ENCODE measurements around the gene VASP. TPM values are rescaled to one million over a fixed set of nuclear protein-coding genes. Genes with fewer than 3 reads are reported as not detected.

Gene VASP
- total RNA-seq, 1 experiment from 2014 or later, result 130 TPM

- peak; percentile 89 for DNase-seq
- Histone ChIP-seq H3K4me3 (ENCODE audit: insufficient read depth, low read depth, low read length) (peak within 1 kb of the TSS; percentile 54), H3K27me3 (ENCODE audit: control insufficient read depth, insufficient read depth, low read length) (peaks cover 28% of the 10 kb centered on the region), H3K36me3 (replicated peaks; ENCODE audit: control insufficient read depth, insufficient read depth, low read length) (no peaks in the 10 kb centered on the region; the same call in none of the 2 replicates)
Measured at GRCh38 chr19:45498411-45499195, 8.7 kb upstream of the VASP start, which contains the start of gene PPM1N. PPM1N (plus strand) TSS chr19:45498443; CDS start chr19:45498473, 30 bp downstream.

DNA sequence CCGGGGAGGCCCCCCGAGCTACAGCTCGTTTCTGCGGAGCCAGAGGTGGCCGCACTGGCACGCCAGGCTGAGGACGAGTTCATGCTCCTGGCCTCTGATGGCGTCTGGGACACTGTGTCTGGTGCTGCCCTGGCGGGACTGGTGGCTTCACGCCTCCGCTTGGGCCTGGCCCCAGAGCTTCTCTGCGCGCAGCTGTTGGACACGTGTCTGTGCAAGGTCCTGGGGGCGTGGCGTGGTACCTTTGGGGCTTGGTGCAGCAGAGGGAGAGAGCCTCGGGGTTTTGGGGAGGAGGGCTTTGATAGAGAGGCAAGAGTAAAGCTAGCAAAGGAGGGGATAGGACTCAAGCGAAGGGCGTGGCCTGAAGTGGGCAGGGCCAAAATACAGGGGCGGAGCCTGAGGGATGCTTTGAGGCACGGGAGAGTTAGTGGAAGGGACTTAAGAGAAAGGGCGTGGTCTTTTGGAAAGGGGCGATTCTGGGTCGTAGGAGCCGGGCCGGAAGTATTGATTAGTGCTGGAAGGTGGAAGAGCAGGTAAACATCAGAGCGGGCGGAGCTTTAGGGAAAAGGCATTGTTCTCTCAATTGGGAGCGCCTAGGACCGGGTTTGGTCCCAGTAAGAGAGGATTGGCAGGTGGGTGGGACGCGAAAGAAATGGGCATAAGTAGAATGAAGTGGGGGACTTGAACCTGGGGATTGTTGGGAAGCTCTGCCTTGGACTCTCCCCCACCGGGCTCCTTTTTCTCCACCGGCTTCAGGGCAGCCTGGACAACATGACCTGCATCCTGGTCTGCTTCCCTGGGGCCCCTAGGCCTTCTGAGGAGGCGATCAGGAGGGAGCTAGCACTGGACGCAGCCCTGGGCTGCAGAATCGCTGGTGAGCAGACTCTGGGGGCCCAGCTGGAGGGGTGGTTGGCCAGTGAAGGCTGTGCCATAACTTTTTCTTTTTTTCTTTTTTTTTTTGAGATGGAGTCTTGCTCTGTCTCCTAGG is 7.8 kb upstream of the VASP start:
- peak overlapping the region; percentile 54 for H3K4me3 ChIP-seq (ENCODE audit: insufficient read depth, low read depth, low read length)
- H3K36me3 ChIP-seq (replicated peaks; ENCODE audit: control insufficient read depth, insufficient read depth, low read length), result no peaks in the 10 kb centered on the region
- DNase-seq, result peak; percentile 91
- H3K27me3 ChIP-seq (ENCODE audit: control insufficient read depth, insufficient read depth, low read length), result peaks cover 28% of the 10 kb centered on the region

- Histone ChIP-seq H3K27me3 (ENCODE audit: control insufficient read depth, insufficient read depth, low read length) (peaks cover 24% of the 10 kb centered on the region), H3K4me3 (ENCODE audit: insufficient read depth, low read depth, low read length) (no peak overlapping the region), H3K36me3 (replicated peaks; ENCODE audit: control insufficient read depth, insufficient read depth, low read length) (no peaks in the 10 kb centered on the region)
- DNase-seq, result no peak
Measured at GRCh38 chr19:45500918-45501729, 6.2 kb upstream of the VASP start.

- Histone ChIP-seq H3K27me3 (ENCODE audit: control insufficient read depth, insufficient read depth, low read length) (peaks cover 23% of the 10 kb centered on the region), H3K4me3 (ENCODE audit: insufficient read depth, low read depth, low read length) (no peak overlapping the region), H3K36me3 (replicated peaks; ENCODE audit: control insufficient read depth, insufficient read depth, low read length) (no peaks in the 10 kb centered on the region)
- DNase-seq, result no peak
Measured at GRCh38 chr19:45501730-45502014, 5.6 kb upstream of the VASP start.

- no peak for DNase-seq
- H3K27me3 ChIP-seq (ENCODE audit: control insufficient read depth, insufficient read depth, low read length), result peaks cover 23% of the 10 kb centered on the region
- no peaks in the 10 kb centered on the region for H3K36me3 ChIP-seq (replicated peaks; ENCODE audit: control insufficient read depth, insufficient read depth, low read length)
- H3K4me3 ChIP-seq (ENCODE audit: insufficient read depth, low read depth, low read length), result no peak overlapping the region
Measured at GRCh38 chr19:45502111-45502510, 5.2 kb upstream of the VASP start.

GRCh38 chr19:45503909-45504308 is 3.4 kb upstream of the VASP start:
- Histone ChIP-seq H3K4me3 (ENCODE audit: insufficient read depth, low read depth, low read length) (no peak overlapping the region), H3K36me3 (replicated peaks; ENCODE audit: control insufficient read depth, insufficient read depth, low read length) (no peaks in the 10 kb centered on the region)
- no peak for DNase-seq

DNA sequence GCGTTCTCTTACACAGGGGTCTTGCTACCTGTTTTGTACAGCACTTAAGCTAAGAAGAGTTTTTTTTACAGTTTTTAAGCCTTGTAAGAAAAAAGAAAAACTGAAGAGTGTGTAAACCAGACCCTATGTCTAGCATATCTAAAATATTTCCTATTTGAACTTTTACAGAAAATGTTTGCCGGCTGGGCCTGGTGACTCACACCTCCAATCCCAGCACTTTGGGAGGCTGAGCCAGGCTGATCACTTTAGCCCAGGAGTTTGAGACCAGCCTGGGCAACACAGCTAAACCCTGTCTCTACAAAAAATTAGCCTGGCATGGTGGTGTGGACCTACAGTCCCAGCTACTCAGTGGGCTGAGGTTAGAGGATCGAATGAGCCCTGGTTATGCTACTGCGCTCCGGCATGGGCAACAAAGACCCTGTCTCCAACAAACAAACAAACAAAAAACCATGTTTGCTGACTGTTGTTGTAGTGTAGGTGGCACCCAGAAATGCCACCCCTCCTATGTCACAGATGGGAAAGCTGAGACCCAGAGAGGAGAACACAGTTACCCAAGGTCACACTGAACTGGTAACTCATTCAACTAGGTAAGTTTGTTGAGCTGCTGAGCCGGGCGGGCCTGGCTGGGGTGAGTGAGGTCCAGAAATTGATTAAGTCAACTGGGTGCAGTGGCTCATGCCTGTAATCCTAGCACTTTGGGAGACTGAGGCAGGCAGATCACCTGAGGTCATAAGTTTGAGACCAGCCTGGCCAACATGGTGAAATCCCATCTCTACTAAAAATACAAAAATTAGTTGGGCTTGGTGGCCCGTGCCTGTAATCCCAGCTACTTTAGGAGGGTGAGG is 1.9 kb upstream of the VASP start:
- Histone ChIP-seq H3K27me3 (ENCODE audit: control insufficient read depth, insufficient read depth, low read length) (no peaks in the 10 kb centered on the region; the same call in 1 of the 2 replicates), H3K36me3 (replicated peaks; ENCODE audit: control insufficient read depth, insufficient read depth, low read length) (no peaks in the 10 kb centered on the region), H3K4me3 (ENCODE audit: insufficient read depth, low read depth, low read length) (no peak overlapping the region)
- DNase-seq, result no peak

More at GRCh38 chr19:45503909-45504308, 3.4 kb upstream of the VASP start:
- H3K27me3 ChIP-seq (ENCODE audit: control insufficient read depth, insufficient read depth, low read length), result peaks cover 7% of the 10 kb centered on the region

- no peaks in the 10 kb centered on the region for H3K36me3 ChIP-seq (replicated peaks; ENCODE audit: control insufficient read depth, insufficient read depth, low read length)
- DNase-seq, result no peak
Measured at GRCh38 chr19:45505996-45506245, 1.4 kb upstream of the VASP start.

GRCh38 chr19:45506246-45506988 is 862 bp upstream of the VASP start:
- H3K36me3 ChIP-seq (replicated peaks; ENCODE audit: control insufficient read depth, insufficient read depth, low read length), result no peaks in the 10 kb centered on the region
- H3K4me3 ChIP-seq (ENCODE audit: insufficient read depth, low read depth, low read length), result peak overlapping the region; percentile 90
- H3K27me3 ChIP-seq (ENCODE audit: control insufficient read depth, insufficient read depth, low read length), result no peaks in the 10 kb centered on the region
- DNase-seq, result peak; percentile 96

More at GRCh38 chr19:45505996-45506245, 1.4 kb upstream of the VASP start:
- Histone ChIP-seq H3K4me3 (ENCODE audit: insufficient read depth, low read depth, low read length) (peak overlapping the region; percentile 90; the same call in 1 of the 2 replicates), H3K27me3 (ENCODE audit: control insufficient read depth, insufficient read depth, low read length) (no peaks in the 10 kb centered on the region; the same call in 1 of the 2 replicates)

GRCh38 chr19:45507872-45508416 is 665 bp downstream of the VASP start:
- DNase-seq, result peak; percentile 75
- Histone ChIP-seq H3K4me3 (ENCODE audit: insufficient read depth, low read depth, low read length) (peak overlapping the region; percentile 90), H3K36me3 (replicated peaks; ENCODE audit: control insufficient read depth, insufficient read depth, low read length) (no peaks in the 10 kb centered on the region; the same call in 1 of the 2 replicates), H3K27me3 (ENCODE audit: control insufficient read depth, insufficient read depth, low read length) (no peaks in the 10 kb centered on the region)

- Histone ChIP-seq H3K36me3 (replicated peaks; ENCODE audit: control insufficient read depth, insufficient read depth, low read length) (no peaks in the 10 kb centered on the region; the same call in 1 of the 2 replicates), H3K27me3 (ENCODE audit: control insufficient read depth, insufficient read depth, low read length) (no peaks in the 10 kb centered on the region), H3K4me3 (ENCODE audit: insufficient read depth, low read depth, low read length) (peak overlapping the region; percentile 90)
- peak; percentile 92 for DNase-seq
Measured at GRCh38 chr19:45508417-45508860, 1.2 kb downstream of the VASP start.

DNA sequence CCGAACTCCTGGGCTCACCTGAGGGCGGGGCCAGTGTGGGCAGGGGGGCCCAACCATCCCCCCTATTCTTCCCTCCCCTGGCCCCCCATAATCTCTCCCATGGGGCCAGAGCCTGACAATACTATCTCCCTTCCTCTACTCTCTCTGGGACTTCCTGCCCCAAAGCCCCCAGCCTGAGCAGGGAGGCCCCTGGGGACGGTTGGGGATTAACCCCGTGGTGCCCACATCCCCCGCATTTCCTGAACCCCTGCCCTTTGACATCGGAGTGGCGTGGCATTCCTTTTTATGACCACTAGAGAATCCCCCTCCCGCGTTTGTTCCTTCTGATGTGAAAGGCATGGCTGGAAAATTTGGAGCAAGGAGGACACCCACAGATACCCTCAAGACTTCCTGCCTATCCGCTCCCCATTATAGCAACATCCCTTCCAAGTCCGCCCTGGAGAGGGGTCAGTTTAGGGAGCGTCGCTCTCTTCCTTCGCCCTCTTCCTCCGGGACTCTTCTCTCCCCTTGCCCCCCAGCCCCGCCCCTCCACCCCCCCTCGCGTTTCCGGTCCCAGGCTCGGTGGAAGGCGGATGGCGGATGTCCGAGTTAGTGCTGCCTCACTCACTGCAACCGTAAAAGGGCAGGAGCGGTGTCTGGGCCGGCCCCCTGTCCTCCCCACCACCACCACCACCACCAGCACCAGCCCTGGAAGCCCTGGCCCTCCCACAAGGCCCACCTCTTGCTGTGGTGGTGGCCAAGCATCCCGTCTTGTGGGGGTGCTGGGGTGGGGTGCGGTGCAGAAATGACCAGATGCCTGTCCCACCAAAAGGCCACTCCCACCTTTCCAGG is 1.8 kb downstream of the VASP start:
- Histone ChIP-seq H3K27me3 (ENCODE audit: control insufficient read depth, insufficient read depth, low read length) (no peaks in the 10 kb centered on the region), H3K4me3 (ENCODE audit: insufficient read depth, low read depth, low read length) (peak overlapping the region; percentile 90), H3K36me3 (replicated peaks; ENCODE audit: control insufficient read depth, insufficient read depth, low read length) (peaks cover 2% of the 10 kb centered on the region; the same call in 1 of the 2 replicates)
- peak; percentile 94 for DNase-seq

Measured in H7 (cell line).